Neutrophil (primary cell): ENCODE measurements around the gene TBL1Y.

ENCODE experiments used
- H3K27ac ChIP-seq: fragments of 200-600 bp; sonication (generic); 2 replicates; pipeline ENCODE4 v1.5.1; 2016; ENCODE audit warnings: mild to moderate bottlenecking, moderate library complexity
- H3K27me3 ChIP-seq: fragments of 200-600 bp; sonication (generic); 2 replicates; pipeline ENCODE4 v1.6.0; 2016; ENCODE audit warnings: mild to moderate bottlenecking
- H3K36me3 ChIP-seq: fragments of 200-600 bp; sonication (generic); 2 replicates; pipeline ENCODE4 v1.5.1; 2017
- H3K4me1 ChIP-seq, 2 experiments: fragments of 200-600 bp in 1 of 2; sonication (generic) in 1 of 2; 1 replicate in 1 of 2; 2 replicates in 1 of 2; pipeline versions ENCODE4 v1.5.1 to v1.6.1; 2013 to 2016; ENCODE audit warnings: low read depth in 1 of 2, low read length in 1 of 2, mild to moderate bottlenecking in 1 of 2, moderate library complexity in 1 of 2; ENCODE audit not compliant: control insufficient read depth in 1 of 2, insufficient read depth in 1 of 2
- H3K4me3 ChIP-seq, 2 experiments: fragments of 200-600 bp in 1 of 2; sonication (generic) in 1 of 2; 1 replicate in 1 of 2; 2 replicates in 1 of 2; pipeline ENCODE4 v1.5.1; 2013 to 2016; ENCODE audit warnings: low read depth in 1 of 2, low read length in 1 of 2, mild to moderate bottlenecking in 1 of 2, moderate library complexity in 1 of 2
- H3K9me3 ChIP-seq: fragments of 200-600 bp; sonication (generic); 2 replicates; pipeline ENCODE4 v1.5.1; 2016
- CTCF ChIP-seq: fragments of 200-600 bp; sonication (generic); IDR thresholded peaks from 2 replicates; pipeline ENCODE4 v1.5.1; 2016; ENCODE audit warnings: antibody characterized with exemption

TBL1Y gene

GRCh38 chrY:7008578-7009355 lies 98.3 kb downstream of the TBL1Y start:
- no peaks in the 10 kb centered on the region for H3K4me1 ChIP-seq
- TF ChIP-seq CTCF: no peak
- no peak overlapping the region for H3K4me3 ChIP-seq
- no peaks in the 10 kb centered on the region for H3K27me3 ChIP-seq
- H3K36me3 ChIP-seq: no peaks in the 10 kb centered on the region
- H3K27ac ChIP-seq: no peak overlapping the region
- H3K9me3 ChIP-seq: no peaks in the 10 kb centered on the region

GRCh38 chrY:7013051-7013450 lies 102.6 kb downstream of the TBL1Y start:
- no peaks in the 10 kb centered on the region for H3K36me3 ChIP-seq
- H3K9me3 ChIP-seq: no peaks in the 10 kb centered on the region
- no peak overlapping the region for H3K27ac ChIP-seq
- TF ChIP-seq CTCF: no peak
- no peaks in the 10 kb centered on the region for H3K27me3 ChIP-seq
- H3K4me1 ChIP-seq: no peaks in the 10 kb centered on the region
- no peak overlapping the region for H3K4me3 ChIP-seq

- Histone ChIP-seq H3K4me1 (no peaks in the 10 kb centered on the region), H3K9me3 (no peaks in the 10 kb centered on the region), H3K27me3 (no peaks in the 10 kb centered on the region), H3K36me3 (no peaks in the 10 kb centered on the region), H3K4me3 (no peak overlapping the region), H3K27ac (no peak overlapping the region)
- no peak for TF ChIP-seq CTCF
Observed at GRCh38 chrY:7016521-7016920, 106.0 kb downstream of the TBL1Y start.

GRCh38 chrY:7017244-7018080 lies 107.0 kb downstream of the TBL1Y start:
- Histone ChIP-seq H3K27me3 (no peaks in the 10 kb centered on the region), H3K4me3 (no peak overlapping the region), H3K9me3 (no peaks in the 10 kb centered on the region), H3K4me1 (no peaks in the 10 kb centered on the region), H3K27ac (no peak overlapping the region), H3K36me3 (no peaks in the 10 kb centered on the region)
- TF ChIP-seq CTCF: no peak

GRCh38 chrY:7039037-7039436 lies 128.5 kb downstream of the TBL1Y start:
- no peaks in the 10 kb centered on the region for H3K4me1 ChIP-seq
- no peak overlapping the region for H3K27ac ChIP-seq
- no peaks in the 10 kb centered on the region for H3K27me3 ChIP-seq
- no peak for TF ChIP-seq CTCF
- no peak overlapping the region for H3K4me3 ChIP-seq
- no peaks in the 10 kb centered on the region for H3K36me3 ChIP-seq
- H3K9me3 ChIP-seq: no peaks in the 10 kb centered on the region
